Osteoblast (primary cell): ENCODE measurements around the gene TFAP2A. TPM values are rescaled to one million over a fixed set of nuclear protein-coding genes. Genes with fewer than 3 reads are reported as not detected.

ENCODE experiments used
- DNase-seq: peaks from one replicate; pipeline ENCODE4 v3.0.0; 2011; ENCODE audit warnings: low spot score, mixed read lengths; ENCODE audit not compliant: insufficient read length; ENCODE audit errors: missing footprints
- H2AFZ ChIP-seq: 2 replicates; pipeline ENCODE4 v1.6.0; 2011; ENCODE audit warnings: mild to moderate bottlenecking, low read length
- H3K27ac ChIP-seq: 2 replicates; pipeline ENCODE4 v1.5.1; 2011; ENCODE audit warnings: mild to moderate bottlenecking, low read depth, low read length, moderate library complexity
- H3K27me3 ChIP-seq: 2 replicates; pipeline ENCODE4 v1.6.0; 2012; ENCODE audit warnings: mild to moderate bottlenecking, control low read depth, inconsistent platforms, low read length, moderate library complexity; ENCODE audit not compliant: insufficient read depth
- H3K36me3 ChIP-seq: 2 replicates; pipeline ENCODE4 v1.5.1; 2011; ENCODE audit warnings: mild to moderate bottlenecking, low read length, control low read depth, moderate library complexity; ENCODE audit not compliant: insufficient read depth
- H3K4me1 ChIP-seq: 2 replicates; pipeline ENCODE4 v1.5.1; 2011; ENCODE audit warnings: mild to moderate bottlenecking, low read length, control low read depth, moderate library complexity; ENCODE audit not compliant: insufficient read depth
- H3K4me2 ChIP-seq: 2 replicates; pipeline ENCODE4 v1.6.0; 2011; ENCODE audit warnings: mild to moderate bottlenecking, low read length; ENCODE audit not compliant: insufficient read depth
- H3K4me3 ChIP-seq: fragments of 200-600 bp; sonication (generic); 3 replicates; pipeline ENCODE4 v1.5.1; 2012; ENCODE audit warnings: mild to moderate bottlenecking, low read length, inconsistent platforms; ENCODE audit not compliant: insufficient read depth
- H3K79me2 ChIP-seq: 2 replicates; pipeline ENCODE4 v1.6.0; 2012; ENCODE audit warnings: mild to moderate bottlenecking, low read length, control low read depth, inconsistent platforms; ENCODE audit not compliant: insufficient read depth
- H3K9me3 ChIP-seq: 2 replicates; pipeline ENCODE4 v1.5.1; 2011; ENCODE audit warnings: low read depth, low read length, control low read depth
- H4K20me1 ChIP-seq: 2 replicates; pipeline ENCODE4 v1.6.0; 2012; ENCODE audit warnings: mild to moderate bottlenecking, low read length, control low read depth; ENCODE audit not compliant: insufficient read depth
- total RNA-seq: library from RNA; depleted of rRNA; stranded (reverse); fragments of >200 nt; gene quantifications from 2 replicates; pipeline ENCODE4 v1.2.3, GENCODE V29; 2012
- TF ChIP-seq, protein P1 (sequence below): IDR thresholded peaks from 2 replicates; pipeline ENCODE4 v1.5.1; 2011; ENCODE audit warnings: mild to moderate bottlenecking, low read depth, low read length, moderate library complexity; ENCODE audit errors: extremely low read depth

The TFAP2A gene
- total RNA-seq, 1 donor: 0.36 TPM

DNA sequence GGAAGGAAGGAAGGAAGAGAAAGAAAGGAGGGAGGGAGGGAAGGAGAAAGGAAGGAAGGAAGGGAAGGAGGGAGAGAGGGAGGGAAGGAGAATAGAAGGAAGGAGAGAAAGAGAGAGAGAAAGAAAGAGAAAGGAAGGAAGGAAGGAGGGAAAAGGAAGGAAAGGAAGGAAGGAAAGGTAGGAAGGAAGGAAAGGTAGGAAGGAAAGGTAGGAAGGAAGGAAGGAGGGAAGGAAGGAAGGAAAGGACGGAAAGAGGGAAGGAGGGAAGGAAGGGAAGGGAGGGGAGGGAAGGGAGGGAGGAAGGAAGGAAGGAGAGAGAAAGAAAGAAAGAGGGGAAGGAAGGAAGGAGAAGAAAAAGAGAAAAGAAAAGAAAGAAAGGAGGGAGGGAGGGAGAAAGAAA, 47.0 kb upstream of the TFAP2A start:
- Histone ChIP-seq H3K4me3 (no peak overlapping the region), H3K9me3 (no peaks in the 10 kb centered on the region), H3K27me3 (no peaks in the 10 kb centered on the region), H3K79me2 (no peaks in the 10 kb centered on the region), H4K20me1 (no peaks in the 10 kb centered on the region), H3K4me2 (no peak overlapping the region), H3K36me3 (no peaks in the 10 kb centered on the region), H3K4me1 (no peaks in the 10 kb centered on the region), H2AFZ (no peak overlapping the region), H3K27ac (no peak overlapping the region)
- no peak for DNase-seq
- TF ChIP-seq, protein P1, sequence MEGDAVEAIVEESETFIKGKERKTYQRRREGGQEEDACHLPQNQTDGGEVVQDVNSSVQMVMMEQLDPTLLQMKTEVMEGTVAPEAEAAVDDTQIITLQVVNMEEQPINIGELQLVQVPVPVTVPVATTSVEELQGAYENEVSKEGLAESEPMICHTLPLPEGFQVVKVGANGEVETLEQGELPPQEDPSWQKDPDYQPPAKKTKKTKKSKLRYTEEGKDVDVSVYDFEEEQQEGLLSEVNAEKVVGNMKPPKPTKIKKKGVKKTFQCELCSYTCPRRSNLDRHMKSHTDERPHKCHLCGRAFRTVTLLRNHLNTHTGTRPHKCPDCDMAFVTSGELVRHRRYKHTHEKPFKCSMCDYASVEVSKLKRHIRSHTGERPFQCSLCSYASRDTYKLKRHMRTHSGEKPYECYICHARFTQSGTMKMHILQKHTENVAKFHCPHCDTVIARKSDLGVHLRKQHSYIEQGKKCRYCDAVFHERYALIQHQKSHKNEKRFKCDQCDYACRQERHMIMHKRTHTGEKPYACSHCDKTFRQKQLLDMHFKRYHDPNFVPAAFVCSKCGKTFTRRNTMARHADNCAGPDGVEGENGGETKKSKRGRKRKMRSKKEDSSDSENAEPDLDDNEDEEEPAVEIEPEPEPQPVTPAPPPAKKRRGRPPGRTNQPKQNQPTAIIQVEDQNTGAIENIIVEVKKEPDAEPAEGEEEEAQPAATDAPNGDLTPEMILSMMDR: no peak

DNA sequence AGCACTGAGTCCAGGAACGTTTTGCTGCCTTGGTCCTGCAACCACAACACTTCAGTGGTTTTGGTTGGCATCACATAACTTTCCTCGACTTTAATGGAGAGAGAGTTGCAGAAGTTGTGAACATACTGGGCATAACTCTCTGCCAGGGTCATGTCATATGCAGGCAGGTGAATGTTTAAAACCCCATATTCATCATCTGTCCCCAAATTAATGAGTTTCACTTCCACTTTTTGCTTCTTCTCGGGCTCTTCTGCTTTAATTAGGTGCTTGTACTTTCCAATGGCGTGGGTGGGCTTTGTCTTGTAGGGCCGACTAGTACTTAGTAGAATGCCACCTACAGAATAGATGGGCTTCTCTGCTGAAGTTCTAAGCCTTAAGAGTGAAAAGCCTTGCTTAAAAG, 45.2 kb upstream of the TFAP2A start:
- Histone ChIP-seq H3K27me3 (no peaks in the 10 kb centered on the region), H3K36me3 (no peaks in the 10 kb centered on the region), H3K4me1 (no peaks in the 10 kb centered on the region), H3K4me2 (no peak overlapping the region), H3K4me3 (no peak overlapping the region), H4K20me1 (no peaks in the 10 kb centered on the region), H3K9me3 (no peaks in the 10 kb centered on the region), H3K79me2 (no peaks in the 10 kb centered on the region), H3K27ac (no peak overlapping the region), H2AFZ (no peak overlapping the region)
- no peak for DNase-seq
- TF ChIP-seq, protein P1: no peak

DNA sequence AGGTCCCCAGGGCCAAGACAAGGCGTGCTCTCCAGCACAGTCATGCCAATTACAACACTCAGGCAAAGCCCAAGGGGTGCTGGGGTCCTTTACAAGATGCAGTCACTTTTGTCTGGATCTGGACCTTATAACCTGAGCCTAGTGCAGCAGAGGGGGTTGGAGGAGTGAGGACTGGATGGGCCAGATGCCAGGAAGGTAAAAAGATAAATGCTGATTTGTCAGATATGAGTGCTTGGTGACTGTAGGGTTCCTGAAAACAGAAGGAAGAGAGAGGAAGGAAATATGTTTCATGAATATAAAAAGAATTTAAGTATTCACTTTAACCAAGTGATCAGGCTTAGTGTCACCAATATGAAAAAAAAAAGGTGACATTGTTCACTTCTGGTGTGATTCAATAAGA, 43.4 kb upstream of the TFAP2A start:
- TF ChIP-seq, protein P1: no peak
- no peaks in the 10 kb centered on the region for H3K27me3 ChIP-seq
- H3K27ac ChIP-seq: no peak overlapping the region
- H3K4me3 ChIP-seq: no peak overlapping the region
- H2AFZ ChIP-seq: no peak overlapping the region
- H3K9me3 ChIP-seq: no peaks in the 10 kb centered on the region
- no peaks in the 10 kb centered on the region for H3K79me2 ChIP-seq
- no peaks in the 10 kb centered on the region for H3K36me3 ChIP-seq
- H3K4me2 ChIP-seq: no peak overlapping the region
- no peak for DNase-seq
- H3K4me1 ChIP-seq: no peaks in the 10 kb centered on the region
- H4K20me1 ChIP-seq: no peaks in the 10 kb centered on the region

DNA sequence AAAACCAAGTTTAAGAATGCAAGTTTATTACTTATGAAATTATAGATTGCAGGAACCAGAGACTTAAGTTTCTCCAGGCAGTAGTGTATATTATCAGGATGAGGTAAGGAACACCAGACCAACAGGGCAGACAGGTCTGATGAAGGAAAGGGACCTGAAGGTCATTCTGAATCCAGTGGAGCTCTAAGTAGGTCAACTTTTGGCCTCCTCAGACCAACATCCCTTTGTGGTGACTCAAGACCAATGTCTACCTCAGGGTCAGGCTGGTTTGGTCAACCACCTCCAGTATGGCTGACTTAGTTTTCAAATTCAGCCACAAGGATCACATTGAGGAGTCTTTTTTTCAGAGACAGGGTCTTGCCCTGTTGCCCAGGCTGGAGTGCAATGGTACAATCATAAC, 38.7 kb upstream of the TFAP2A start:
- TF ChIP-seq, protein P1: no peak
- peaks cover 19% of the 10 kb centered on the region for H3K4me1 ChIP-seq
- H3K27me3 ChIP-seq: no peaks in the 10 kb centered on the region
- H3K4me2 ChIP-seq: no peak overlapping the region
- no peaks in the 10 kb centered on the region for H3K9me3 ChIP-seq
- H4K20me1 ChIP-seq: no peaks in the 10 kb centered on the region
- H3K4me3 ChIP-seq: no peak overlapping the region
- DNase-seq: peak; percentile 59
- no peak overlapping the region for H2AFZ ChIP-seq
- no peak overlapping the region for H3K27ac ChIP-seq
- no peaks in the 10 kb centered on the region for H3K79me2 ChIP-seq
- H3K36me3 ChIP-seq: no peaks in the 10 kb centered on the region
